ENCODE measurements around the gene BMP2K. TPM values are rescaled to one million over a fixed set of nuclear protein-coding genes. Genes with fewer than 3 reads are reported as not detected.

The BMP2K gene
- total and polyA plus RNA-seq, 2 of the 8 experiments (the other 6 are each of a cell fraction or from before 2014, with no cell fraction given) = 15.6 to 24.1 TPM

- TF ChIP-seq TAF7 (optimal IDR thresholded peaks at IDR 0.05; ENCODE audit: borderline replicate concordance, low read depth, low read length) (no peak), BACH1 (IDR thresholded peaks at IDR 0.05; ENCODE audit: low read length) (no peak), CTCF (IDR thresholded peaks at IDR 0.05; ENCODE audit: control extremely low read depth in 1 of 3, insufficient read depth in 1 of 3, low read depth in 1 of 3, low read length in 3 of 3) (no peak), SIN3A (conservative IDR thresholded peaks at IDR 0.05 in 1 of 2, IDR thresholded peaks at IDR 0.05 in 1 of 2; ENCODE audit: low read depth in 1 of 2, low read length in 2 of 2) (no peak), ASH2L (IDR thresholded peaks at IDR 0.05; ENCODE audit: low read length) (no peak), JUN (IDR thresholded peaks at IDR 0.05; ENCODE audit: low read depth, low read length) (no peak), SP2 (IDR thresholded peaks at IDR 0.05; ENCODE audit: low read length) (no peak)
These were observed 51.0 kb downstream of the BMP2K start (continued) for GRCh38 chr4:78827191-78827590.
